ENCODE data around the gene NES. TPM values are rescaled to one million over a fixed set of nuclear protein-coding genes. Genes with fewer than 3 reads are reported as not detected.
A peak's percentile ranks its signal among the peaks of the same experiment; 100 is the strongest.

NES gene
- total and polyA plus RNA-seq, 5 donors from 2014 or later, result 0.10 TPM; not detected in 4

DNA sequence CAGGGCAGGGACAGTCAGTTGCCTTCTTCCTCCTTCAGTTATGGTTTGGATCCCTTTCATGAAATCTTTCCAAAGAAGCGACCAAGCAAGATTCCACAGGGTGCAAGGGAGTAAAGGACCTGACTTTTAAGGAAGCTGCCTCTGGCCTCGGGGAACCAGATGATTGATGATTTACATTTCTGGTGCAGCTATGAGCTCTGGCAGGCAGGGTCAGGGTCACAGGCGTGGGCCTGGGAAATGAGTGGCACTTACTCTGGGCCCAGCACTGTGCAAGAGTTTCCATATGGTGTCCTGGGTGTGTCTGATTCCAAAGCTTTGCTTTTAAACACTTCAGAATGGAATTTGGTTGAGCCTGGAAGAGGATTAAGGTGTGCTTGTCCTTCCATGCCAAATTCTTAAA, 35.4 kb upstream of the NES start:
- Histone ChIP-seq H3K36me3 (ENCODE audit: control insufficient read depth, insufficient read depth, low read length) (peaks cover 4% of the 10 kb centered on the region), H3K4me3 (ENCODE audit: low read depth, low read length) (no peak overlapping the region), H3K27me3 (ENCODE audit: control insufficient read depth, insufficient read depth, low read length) (no peaks in the 10 kb centered on the region), H3K9me3 (ENCODE audit: control insufficient read depth in 2 of 2, low read length in 2 of 2) (no peaks in the 10 kb centered on the region), H3K27ac (ENCODE audit: insufficient read depth, low read length, poor library complexity, severe bottlenecking) (no peak overlapping the region), H3K4me1 (ENCODE audit: control insufficient read depth, insufficient read depth, low read length, poor library complexity, severe bottlenecking) (no peaks in the 10 kb centered on the region)
- peaks cover 3 to 32% (median 6%) of the 10 kb centered on the region in 4 donors for H3K4me1 Mint-ChIP-seq
- H3K36me3 Mint-ChIP-seq, result peaks cover 15% of the 10 kb centered on the region
- DNase-seq, result no peak
- H3K27ac Mint-ChIP-seq, result no peak overlapping the region
- no peak for ATAC-seq (ENCODE audit: low read depth in 2 of 2)
- H3K9me3 Mint-ChIP-seq, result no peaks in the 10 kb centered on the region
- peaks cover 6% of the 10 kb centered on the region for H3K27me3 Mint-ChIP-seq
- no peak overlapping the region for H3K4me3 Mint-ChIP-seq

DNA sequence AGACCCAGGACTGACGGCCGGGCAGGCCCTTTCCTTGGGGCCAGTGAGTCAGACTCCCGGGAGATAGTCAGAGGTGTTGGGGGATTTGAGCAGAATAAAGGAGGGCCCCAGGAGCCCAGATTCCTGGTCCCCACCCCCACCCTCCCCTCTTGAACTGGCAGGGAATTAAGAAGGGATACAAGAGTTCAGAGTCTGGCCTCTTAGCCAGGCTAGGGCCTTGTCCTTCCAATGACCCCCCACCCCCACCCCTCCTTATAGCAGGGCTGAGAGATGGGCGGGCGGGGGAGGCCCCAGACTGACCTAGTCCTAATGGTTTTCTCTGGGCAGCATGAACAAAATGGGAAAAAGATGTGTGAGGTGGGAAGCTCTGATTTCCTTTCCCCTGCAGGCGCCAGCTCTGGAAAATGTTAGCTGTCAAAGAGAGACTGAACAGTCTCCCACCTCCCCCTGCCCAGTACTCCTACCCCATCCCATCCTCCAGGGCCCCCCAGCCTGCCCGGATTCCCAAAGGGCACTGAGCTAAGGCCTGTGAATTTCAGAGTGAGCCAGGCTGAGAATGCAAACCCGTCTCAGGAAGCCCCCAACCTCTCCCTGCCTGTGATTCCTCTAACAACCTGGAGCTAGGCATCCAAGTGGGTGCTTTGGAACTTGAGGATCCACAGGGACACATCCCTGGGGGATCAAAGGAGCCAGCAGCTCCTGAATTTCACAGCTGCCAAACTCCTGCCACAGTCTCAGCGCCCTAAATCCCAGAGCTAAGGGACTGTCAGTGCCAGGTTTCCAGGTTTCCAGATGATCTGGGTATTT, 34.0 kb upstream of the NES start:
- peaks cover 4 to 34% (median 12%) of the 10 kb centered on the region in 4 donors for H3K4me1 Mint-ChIP-seq
- H3K9me3 ChIP-seq (ENCODE audit: control insufficient read depth in 2 of 2, low read length in 2 of 2), result no peaks in the 10 kb centered on the region
- H3K36me3 Mint-ChIP-seq, result peaks cover 9% of the 10 kb centered on the region
- ATAC-seq (ENCODE audit: low read depth in 2 of 2), result no peak
- peaks cover 12% of the 10 kb centered on the region for H3K4me1 ChIP-seq (ENCODE audit: control insufficient read depth, insufficient read depth, low read length, poor library complexity, severe bottlenecking)
- no peak overlapping the region for H3K4me3 Mint-ChIP-seq
- no peak overlapping the region for H3K27ac Mint-ChIP-seq
- no peak for DNase-seq
- no peaks in the 10 kb centered on the region for H3K9me3 Mint-ChIP-seq
- H3K27me3 ChIP-seq (ENCODE audit: control insufficient read depth, insufficient read depth, low read length), result no peaks in the 10 kb centered on the region
- H3K36me3 ChIP-seq (ENCODE audit: control insufficient read depth, insufficient read depth, low read length), result no peaks in the 10 kb centered on the region
- H3K27ac ChIP-seq (ENCODE audit: insufficient read depth, low read length, poor library complexity, severe bottlenecking), result no peak overlapping the region
- no peak overlapping the region for H3K4me3 ChIP-seq (ENCODE audit: low read depth, low read length)
- peaks cover 11% of the 10 kb centered on the region for H3K27me3 Mint-ChIP-seq

DNA sequence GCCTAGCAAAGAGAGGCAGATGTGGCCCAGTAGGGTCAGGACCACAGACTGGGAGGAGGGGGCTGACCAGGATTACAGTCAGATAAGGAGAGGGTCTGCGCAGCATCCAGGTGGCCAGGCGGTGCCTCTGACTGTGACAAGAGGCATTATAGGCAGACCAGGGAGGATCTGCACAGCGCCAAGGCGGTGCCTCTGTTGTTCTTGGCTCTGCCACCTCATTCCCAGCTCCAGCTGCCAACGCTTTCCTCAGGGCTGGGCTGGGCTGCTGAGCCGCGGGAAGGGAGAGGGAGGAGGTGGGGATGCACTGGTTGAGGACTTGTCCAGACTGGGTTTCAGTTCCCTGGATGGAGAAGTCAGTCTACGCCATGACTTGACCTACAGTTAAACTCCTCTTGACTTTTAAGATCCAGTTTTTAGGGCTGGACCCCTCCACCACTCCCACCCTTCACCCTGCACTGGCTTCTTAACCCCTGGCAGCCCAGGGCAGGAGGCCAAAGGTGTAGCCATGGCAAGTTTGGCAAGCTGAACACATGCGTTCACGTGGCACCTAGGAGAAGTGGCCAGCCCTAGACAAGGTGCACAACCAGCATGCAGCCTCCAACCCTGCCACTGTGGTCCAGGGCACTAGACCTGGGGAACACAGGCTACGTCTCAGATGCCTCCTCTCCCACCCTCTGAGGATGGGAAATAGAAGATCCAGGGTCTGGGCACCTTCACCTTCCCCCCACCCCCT, 32.7 kb upstream of the NES start:
- Histone ChIP-seq H3K4me1 (ENCODE audit: control insufficient read depth, insufficient read depth, low read length, poor library complexity, severe bottlenecking) (peaks cover 25% of the 10 kb centered on the region), H3K36me3 (ENCODE audit: control insufficient read depth, insufficient read depth, low read length) (no peaks in the 10 kb centered on the region), H3K27me3 (ENCODE audit: control insufficient read depth, insufficient read depth, low read length) (no peaks in the 10 kb centered on the region), H3K9me3 (ENCODE audit: control insufficient read depth in 2 of 2, low read length in 2 of 2) (no peaks in the 10 kb centered on the region), H3K4me3 (ENCODE audit: low read depth, low read length) (no peak overlapping the region), H3K27ac (ENCODE audit: insufficient read depth, low read length, poor library complexity, severe bottlenecking) (no peak overlapping the region)
- ATAC-seq (ENCODE audit: low read depth in 2 of 2), result no peak
- Mint-ChIP-seq H3K9me3 (no peaks in the 10 kb centered on the region), H3K27me3 (peaks cover 17% of the 10 kb centered on the region), H3K36me3 (no peaks in the 10 kb centered on the region), H3K4me1 (peaks cover 0 to 30% (median 16%) of the 10 kb centered on the region in 4 donors), H3K4me3 (peak overlapping the region in 2 of 4 donors; percentile 32 to 76), H3K27ac (peak overlapping the region in 2 of 3 donors; percentile 28 to 74)
- no peak for DNase-seq

GRCh38 chr1:156709031-156709430, 31.8 kb upstream of the NES start:
- Histone ChIP-seq H3K4me3 (ENCODE audit: low read depth, low read length) (no peak overlapping the region), H3K27me3 (ENCODE audit: control insufficient read depth, insufficient read depth, low read length) (peaks cover 6% of the 10 kb centered on the region), H3K4me1 (ENCODE audit: control insufficient read depth, insufficient read depth, low read length, poor library complexity, severe bottlenecking) (peaks cover 31% of the 10 kb centered on the region), H3K36me3 (ENCODE audit: control insufficient read depth, insufficient read depth, low read length) (no peaks in the 10 kb centered on the region), H3K27ac (ENCODE audit: insufficient read depth, low read length, poor library complexity, severe bottlenecking) (no peak overlapping the region), H3K9me3 (ENCODE audit: control insufficient read depth in 2 of 2, low read length in 2 of 2) (no peaks in the 10 kb centered on the region)
- ATAC-seq (ENCODE audit: low read depth in 2 of 2), result no peak
- no peaks in the 10 kb centered on the region for H3K36me3 Mint-ChIP-seq
- no peaks in the 10 kb centered on the region for H3K9me3 Mint-ChIP-seq
- H3K27me3 Mint-ChIP-seq, result peaks cover 24% of the 10 kb centered on the region
- no peak for DNase-seq
- peaks cover 0 to 36% (median 17%) of the 10 kb centered on the region in 4 donors for H3K4me1 Mint-ChIP-seq
- peak overlapping the region in 2 of 4 donors; percentile 36 to 69 for H3K4me3 Mint-ChIP-seq
- H3K27ac Mint-ChIP-seq, result peak overlapping the region in 2 of 3 donors; percentile 28 to 74

DNA sequence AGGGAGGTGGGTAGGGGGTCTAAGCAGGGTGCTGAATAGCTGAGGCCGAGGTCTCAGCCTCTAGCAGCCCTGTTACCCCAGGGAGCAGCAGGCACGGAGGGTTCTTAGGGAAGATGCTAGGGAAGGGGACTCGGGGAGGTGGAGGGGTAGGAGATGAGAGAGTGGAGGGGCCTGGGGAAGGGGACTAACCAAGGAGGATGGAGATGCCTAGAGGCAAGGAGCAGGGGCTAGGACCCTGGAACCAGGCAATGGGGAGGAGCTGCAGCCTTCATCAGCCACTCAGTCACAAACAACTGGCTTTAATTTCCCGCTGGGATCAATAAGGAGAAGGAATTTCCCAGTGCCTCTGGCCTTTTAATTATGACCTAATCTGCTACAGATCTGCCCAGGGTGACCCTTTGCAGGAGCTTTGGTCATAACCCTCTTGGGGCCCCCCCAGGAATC, 31.0 kb upstream of the NES start:
- peaks cover 0 to 39% (median 17%) of the 10 kb centered on the region in 4 donors for H3K4me1 Mint-ChIP-seq
- H3K27ac Mint-ChIP-seq, result peak overlapping the region in 2 of 3 donors; percentile 74 to 80

DNA sequence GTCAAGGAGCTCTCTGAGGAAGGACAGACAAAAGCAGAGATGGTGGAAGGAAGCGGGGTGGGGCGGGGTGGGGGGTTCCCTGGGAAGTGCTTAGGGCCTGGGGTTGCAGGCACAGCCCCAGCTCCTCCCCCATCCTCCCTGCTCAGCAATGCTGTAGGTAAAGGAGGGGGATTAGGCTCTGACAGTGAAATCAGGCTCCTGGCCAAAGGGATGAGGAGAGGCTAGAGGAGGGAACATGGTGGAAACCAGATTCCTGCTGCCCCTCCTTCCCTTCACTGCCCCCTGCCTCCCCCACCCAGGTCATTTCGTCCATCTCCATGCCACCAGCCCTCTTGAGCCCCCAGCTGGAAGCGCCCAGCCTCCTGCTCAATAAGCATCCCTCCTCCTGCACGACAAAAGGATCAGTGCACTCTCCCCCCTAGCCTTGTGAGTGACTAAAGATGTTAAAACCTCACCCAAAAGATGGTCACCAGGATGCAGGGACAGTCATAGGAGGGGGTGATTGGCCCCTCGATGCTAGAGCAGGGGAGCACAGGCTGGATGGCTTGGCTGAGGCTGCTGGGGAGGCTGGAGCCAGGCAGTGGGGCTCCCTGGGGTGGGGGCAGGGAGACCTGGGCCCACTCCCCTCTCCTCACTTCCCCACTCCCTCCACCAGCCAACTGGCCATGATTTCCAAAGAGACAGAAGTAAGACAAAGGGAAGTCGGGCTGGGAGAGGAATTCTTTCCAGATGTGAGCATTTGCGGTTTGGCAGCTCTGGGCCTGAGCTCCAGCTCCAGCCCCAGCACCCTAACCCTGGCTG, 30.4 kb upstream of the NES start:
- no peak overlapping the region for H3K27ac ChIP-seq (ENCODE audit: insufficient read depth, low read length, poor library complexity, severe bottlenecking)
- H3K4me3 ChIP-seq (ENCODE audit: low read depth, low read length), result no peak overlapping the region
- H3K4me1 ChIP-seq (ENCODE audit: control insufficient read depth, insufficient read depth, low read length, poor library complexity, severe bottlenecking), result peaks cover 31% of the 10 kb centered on the region
- H3K36me3 ChIP-seq (ENCODE audit: control insufficient read depth, insufficient read depth, low read length), result no peaks in the 10 kb centered on the region
- Mint-ChIP-seq H3K4me1 (peaks cover 0 to 39% (median 17%) of the 10 kb centered on the region in 4 donors), H3K4me3 (peak overlapping the region; percentile 80 to 88 (median 84)), H3K27ac (peak overlapping the region in 2 of 3 donors; percentile 74 to 94), H3K9me3 (no peaks in the 10 kb centered on the region), H3K27me3 (peaks cover 38% of the 10 kb centered on the region), H3K36me3 (no peaks in the 10 kb centered on the region)
- no peaks in the 10 kb centered on the region for H3K9me3 ChIP-seq (ENCODE audit: control insufficient read depth in 2 of 2, low read length in 2 of 2)
- DNase-seq (no peak), ATAC-seq (ENCODE audit: low read depth in 2 of 2) (no peak)
- peaks cover 9% of the 10 kb centered on the region for H3K27me3 ChIP-seq (ENCODE audit: control insufficient read depth, insufficient read depth, low read length)

More for the DNA sequence above, 31.0 kb upstream of the NES start:
- Mint-ChIP-seq H3K36me3 (no peaks in the 10 kb centered on the region), H3K4me3 (peak overlapping the region in 2 of 4 donors; percentile 69 to 80), H3K9me3 (no peaks in the 10 kb centered on the region), H3K27me3 (peaks cover 31% of the 10 kb centered on the region)
- Histone ChIP-seq H3K36me3 (ENCODE audit: control insufficient read depth, insufficient read depth, low read length) (no peaks in the 10 kb centered on the region), H3K4me1 (ENCODE audit: control insufficient read depth, insufficient read depth, low read length, poor library complexity, severe bottlenecking) (peaks cover 31% of the 10 kb centered on the region), H3K27ac (ENCODE audit: insufficient read depth, low read length, poor library complexity, severe bottlenecking) (no peak overlapping the region), H3K9me3 (ENCODE audit: control insufficient read depth in 2 of 2, low read length in 2 of 2) (no peaks in the 10 kb centered on the region), H3K4me3 (ENCODE audit: low read depth, low read length) (no peak overlapping the region), H3K27me3 (ENCODE audit: control insufficient read depth, insufficient read depth, low read length) (peaks cover 9% of the 10 kb centered on the region)
- no peak for ATAC-seq (ENCODE audit: low read depth in 2 of 2)
- DNase-seq, result no peak

- no peaks in the 10 kb centered on the region for H3K36me3 ChIP-seq (ENCODE audit: control insufficient read depth, insufficient read depth, low read length)
- H3K9me3 ChIP-seq (ENCODE audit: control insufficient read depth in 2 of 2, low read length in 2 of 2), result no peaks in the 10 kb centered on the region
- Mint-ChIP-seq H3K4me1 (peaks cover 0 to 39% (median 17%) of the 10 kb centered on the region in 4 donors), H3K27ac (peak overlapping the region; percentile 91 to 94 (median 93)), H3K4me3 (peak overlapping the region; percentile 80 to 93 (median 90)), H3K27me3 (peaks cover 45% of the 10 kb centered on the region), H3K9me3 (no peaks in the 10 kb centered on the region), H3K36me3 (no peaks in the 10 kb centered on the region)
- H3K4me3 ChIP-seq (ENCODE audit: low read depth, low read length), result peak overlapping the region; percentile 53
- peaks cover 9% of the 10 kb centered on the region for H3K27me3 ChIP-seq (ENCODE audit: control insufficient read depth, insufficient read depth, low read length)
- ATAC-seq (ENCODE audit: low read depth in 2 of 2) (no peak), DNase-seq (no peak)
- H3K4me1 ChIP-seq (ENCODE audit: control insufficient read depth, insufficient read depth, low read length, poor library complexity, severe bottlenecking), result peaks cover 31% of the 10 kb centered on the region
- H3K27ac ChIP-seq (ENCODE audit: insufficient read depth, low read length, poor library complexity, severe bottlenecking), result peak overlapping the region; percentile 60
These were observed 29.6 kb upstream of the NES start for GRCh38 chr1:156706657-156707416.
